ENCODE results near the gene TSHZ2.

The TSHZ2 gene

GRCh38 chr20:53283011-53283410 lies 310.9 kb downstream of the TSHZ2 start:
- no peak for TF ChIP-seq GATA2 (IDR thresholded peaks at IDR 0.05; ENCODE audit: low read depth, low read length)
- TF ChIP-seq GATA3 (IDR thresholded peaks at IDR 0.05; ENCODE audit: low read depth, low read length), result no peak

DNA sequence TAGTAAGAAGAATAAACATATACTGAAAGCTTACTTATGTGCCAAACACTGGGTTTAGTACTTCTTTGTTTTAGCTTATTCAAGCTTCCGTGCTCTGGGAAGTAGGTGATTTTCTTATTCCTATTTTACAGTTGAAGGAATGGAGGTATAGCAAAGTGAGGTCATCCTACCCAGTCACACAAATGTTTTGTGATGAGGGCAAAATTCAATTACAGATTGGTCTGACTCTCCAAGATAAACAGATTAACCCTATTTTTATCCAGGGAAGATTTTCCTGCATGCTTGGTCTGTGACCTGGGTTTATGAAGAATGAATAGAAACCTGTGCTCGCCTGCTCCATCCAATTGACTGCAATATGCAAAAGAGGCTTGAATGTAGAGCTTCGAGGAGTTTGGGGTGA lies 311.4 kb downstream of the TSHZ2 start:
- TF ChIP-seq GATA2 (IDR thresholded peaks at IDR 0.05; ENCODE audit: low read depth, low read length) (no peak), GATA3 (IDR thresholded peaks at IDR 0.05; ENCODE audit: low read depth, low read length) (no peak)

GRCh38 chr20:53284256-53284655 lies 312.1 kb downstream of the TSHZ2 start:
- TF ChIP-seq GATA2 (IDR thresholded peaks at IDR 0.05; ENCODE audit: low read depth, low read length) (peak; percentile 84), GATA3 (IDR thresholded peaks at IDR 0.05; ENCODE audit: low read depth, low read length) (peak; percentile 65)

GRCh38 chr20:53284696-53285095 lies 312.5 kb downstream of the TSHZ2 start:
- TF ChIP-seq GATA3 (IDR thresholded peaks at IDR 0.05; ENCODE audit: low read depth, low read length), result no peak

DNA sequence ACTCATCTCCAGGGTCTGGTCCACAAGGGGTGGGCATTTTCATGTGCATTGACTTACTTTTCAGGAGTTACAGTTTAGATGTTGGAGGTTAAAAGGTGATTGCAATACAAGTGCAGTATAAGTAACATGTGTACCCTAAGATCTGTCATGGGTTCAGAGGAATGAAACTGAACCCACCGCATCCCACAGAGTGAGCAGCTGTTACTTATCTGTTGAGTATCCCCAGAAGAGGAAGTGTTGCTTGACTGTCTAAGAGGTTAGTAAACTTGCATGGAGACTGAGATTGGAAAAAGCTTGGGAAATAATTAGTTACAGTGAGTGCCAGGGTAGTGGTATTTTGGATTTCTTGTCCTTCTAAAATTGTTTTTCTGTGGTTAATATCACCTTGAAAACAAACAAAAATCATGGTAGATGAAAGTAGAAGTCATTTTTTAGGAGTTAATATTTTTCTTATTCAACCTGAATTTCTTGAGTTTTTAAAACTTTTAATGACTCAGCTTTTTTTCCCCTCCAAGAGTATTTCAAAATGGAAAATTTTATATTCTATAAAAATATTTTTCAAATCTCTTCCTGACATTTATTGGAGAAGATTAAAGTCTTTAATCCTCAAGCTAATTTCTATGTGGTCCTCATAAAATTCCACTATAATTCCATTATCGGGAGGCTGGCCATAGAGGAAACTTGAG lies 315.3 kb downstream of the TSHZ2 start:
- TF ChIP-seq GATA2 (IDR thresholded peaks at IDR 0.05; ENCODE audit: low read depth, low read length), result no peak
- no peak for TF ChIP-seq GATA3 (IDR thresholded peaks at IDR 0.05; ENCODE audit: low read depth, low read length)

DNA sequence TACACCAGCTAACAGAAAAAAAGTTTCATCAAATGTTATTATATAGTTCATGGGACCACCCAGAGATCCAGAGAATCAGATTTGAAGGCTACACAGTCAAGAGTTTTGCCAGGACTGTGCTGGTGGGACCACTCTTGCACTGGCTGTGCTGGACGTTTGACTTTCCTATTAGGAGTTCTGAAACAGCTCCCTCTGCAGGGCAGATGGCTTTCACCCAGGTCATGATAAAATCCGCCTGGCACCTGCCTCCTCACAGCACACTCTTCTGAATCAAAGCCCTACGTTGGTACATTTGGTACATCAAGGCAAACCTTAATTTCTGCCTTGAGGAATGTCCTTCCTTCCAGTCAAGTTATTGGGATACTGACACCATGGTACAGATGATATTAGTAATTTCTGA lies 319.4 kb downstream of the TSHZ2 start:
- no peak for TF ChIP-seq GATA2 (IDR thresholded peaks at IDR 0.05; ENCODE audit: low read depth, low read length)
- TF ChIP-seq GATA3 (IDR thresholded peaks at IDR 0.05; ENCODE audit: low read depth, low read length), result no peak

- TF ChIP-seq GATA3 (IDR thresholded peaks at IDR 0.05; ENCODE audit: low read depth, low read length), result no peak
- TF ChIP-seq GATA2 (IDR thresholded peaks at IDR 0.05; ENCODE audit: low read depth, low read length), result no peak
These were observed 320.2 kb downstream of the TSHZ2 start for GRCh38 chr20:53292347-53292746.

DNA sequence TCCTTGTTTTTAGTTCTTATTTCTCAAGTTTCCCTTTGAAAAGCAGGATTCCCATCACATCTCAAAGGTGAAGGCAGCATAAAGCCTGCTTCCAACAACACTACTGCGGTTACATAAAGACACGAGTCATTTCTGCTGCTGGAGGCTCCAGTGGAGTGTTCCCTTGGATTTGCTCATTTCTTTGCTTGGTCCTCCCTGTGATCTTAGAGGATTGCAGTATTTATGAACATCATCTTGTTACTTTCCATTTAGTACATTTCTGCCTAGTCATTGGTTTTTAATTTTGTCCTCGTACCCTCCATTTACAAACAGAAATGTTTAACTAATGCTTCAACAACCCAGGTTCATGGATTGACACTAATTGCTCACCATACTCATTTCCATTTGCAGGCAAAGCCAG lies 322.6 kb downstream of the TSHZ2 start:
- TF ChIP-seq GATA2 (IDR thresholded peaks at IDR 0.05; ENCODE audit: low read depth, low read length), result no peak
- no peak for TF ChIP-seq GATA3 (IDR thresholded peaks at IDR 0.05; ENCODE audit: low read depth, low read length)

- no peak for TF ChIP-seq GATA3 (IDR thresholded peaks at IDR 0.05; ENCODE audit: low read depth, low read length)
- no peak; the same call in 1 of the 2 replicates for TF ChIP-seq GATA2 (IDR thresholded peaks at IDR 0.05; ENCODE audit: low read depth, low read length)
These were observed 323.9 kb downstream of the TSHZ2 start for GRCh38 chr20:53296025-53296424.

GRCh38 chr20:53296451-53297153 lies 324.4 kb downstream of the TSHZ2 start:
- TF ChIP-seq GATA2 (IDR thresholded peaks at IDR 0.05; ENCODE audit: low read depth, low read length) (no peak), GATA3 (IDR thresholded peaks at IDR 0.05; ENCODE audit: low read depth, low read length) (no peak)

DNA sequence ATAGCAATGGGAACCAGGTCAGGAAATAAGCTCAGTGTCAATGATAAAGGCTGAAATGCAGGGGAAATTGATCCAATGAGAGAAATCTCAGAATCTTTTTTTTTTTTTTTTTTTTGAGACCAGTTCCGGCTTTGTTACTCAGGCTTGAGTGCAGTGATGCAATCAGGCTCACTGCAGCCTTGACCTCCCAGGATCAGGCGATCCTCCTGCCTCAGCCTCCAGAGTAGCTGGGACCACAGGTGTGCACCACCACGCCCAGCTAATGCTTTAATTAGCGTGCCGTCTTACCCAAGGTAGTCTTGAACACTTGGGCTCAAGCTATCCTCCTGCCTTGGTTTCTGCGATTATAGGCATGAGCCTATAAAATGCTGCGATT lies 325.0 kb downstream of the TSHZ2 start:
- TF ChIP-seq GATA3 (IDR thresholded peaks at IDR 0.05; ENCODE audit: low read depth, low read length), result no peak
- no peak for TF ChIP-seq GATA2 (IDR thresholded peaks at IDR 0.05; ENCODE audit: low read depth, low read length)

DNA sequence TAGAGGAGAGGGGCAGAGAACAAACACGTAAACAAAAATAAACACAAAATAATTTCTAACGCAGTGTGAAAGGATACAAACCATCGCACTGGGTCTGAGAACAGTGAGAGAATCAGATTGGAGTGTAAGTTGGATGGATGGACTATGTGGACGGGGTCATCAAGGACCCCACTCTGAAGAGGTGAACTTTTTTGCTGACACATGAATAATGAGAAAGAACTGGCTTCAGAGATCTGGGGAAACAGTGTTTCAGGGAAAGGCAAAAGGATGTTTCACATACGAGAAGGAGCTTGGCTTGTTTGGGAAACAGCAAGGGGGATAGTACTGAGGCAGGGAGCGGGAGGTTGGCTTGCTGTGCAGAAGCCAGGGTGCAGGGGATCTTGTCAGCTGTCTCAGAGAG lies 326.1 kb downstream of the TSHZ2 start:
- TF ChIP-seq GATA2 (IDR thresholded peaks at IDR 0.05; ENCODE audit: low read depth, low read length) (no peak), GATA3 (IDR thresholded peaks at IDR 0.05; ENCODE audit: low read depth, low read length) (no peak)

DNA sequence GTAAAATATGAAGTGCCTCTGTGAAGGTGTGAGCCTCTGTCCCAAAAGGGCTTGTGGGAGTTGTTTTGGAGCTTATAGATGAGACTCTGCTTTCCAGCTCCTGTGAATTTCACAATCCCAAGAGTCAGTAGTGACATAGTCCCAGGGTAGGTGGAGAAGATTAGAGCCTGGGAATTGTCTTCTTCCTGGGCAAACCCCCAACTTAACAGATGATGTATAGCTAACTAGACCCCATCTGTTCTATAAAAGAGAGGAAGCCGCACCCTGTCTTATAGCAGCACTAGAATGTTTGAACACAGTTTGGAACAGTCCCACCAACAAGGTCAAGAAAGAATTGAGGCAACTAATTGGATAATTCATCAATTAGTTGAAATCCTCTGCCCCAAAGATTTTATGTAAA lies 326.8 kb downstream of the TSHZ2 start:
- TF ChIP-seq GATA2 (IDR thresholded peaks at IDR 0.05; ENCODE audit: low read depth, low read length) (no peak), GATA3 (IDR thresholded peaks at IDR 0.05; ENCODE audit: low read depth, low read length) (no peak)

DNA sequence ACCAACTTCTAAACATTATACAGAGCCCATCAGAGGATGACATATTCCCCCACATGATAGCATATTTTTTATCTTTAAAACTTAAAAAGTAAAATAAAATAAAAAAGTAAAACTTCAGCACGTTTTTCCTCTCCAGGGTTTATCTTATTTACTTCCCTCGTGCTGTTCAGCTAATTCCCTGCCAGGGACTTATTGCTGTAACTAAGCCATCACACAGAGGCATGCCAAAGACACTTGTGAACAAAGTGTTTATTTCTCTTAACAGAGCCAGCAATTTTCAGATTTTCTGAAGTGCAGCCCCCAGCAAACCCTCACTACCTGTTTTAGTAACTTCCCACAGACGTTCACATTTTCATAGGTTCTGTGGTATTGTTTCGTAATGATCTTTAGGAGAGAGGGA lies 327.7 kb downstream of the TSHZ2 start:
- TF ChIP-seq GATA2 (IDR thresholded peaks at IDR 0.05; ENCODE audit: low read depth, low read length), result no peak
- TF ChIP-seq GATA3 (IDR thresholded peaks at IDR 0.05; ENCODE audit: low read depth, low read length), result no peak

DNA sequence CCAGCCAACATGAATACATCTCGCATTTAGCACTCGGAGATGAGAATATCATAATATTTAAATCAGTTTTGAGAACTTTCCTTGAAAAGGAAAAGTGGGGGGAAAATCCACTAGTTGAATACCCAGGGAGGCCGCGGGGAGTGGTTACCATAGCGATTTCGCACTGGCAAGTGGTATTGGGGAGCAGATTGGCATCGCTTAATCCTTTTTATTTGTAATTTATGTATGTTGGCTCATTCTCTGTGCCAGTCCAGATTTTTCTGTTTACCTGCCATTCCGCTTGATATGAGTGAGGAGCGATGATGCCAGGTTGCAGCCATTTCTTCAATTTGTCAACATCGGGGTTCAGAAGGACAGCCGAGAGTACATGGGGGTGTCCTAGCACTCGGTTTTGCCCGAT lies 329.7 kb downstream of the TSHZ2 start:
- TF ChIP-seq GATA3 (IDR thresholded peaks at IDR 0.05; ENCODE audit: low read depth, low read length), result no peak
- no peak for TF ChIP-seq GATA2 (IDR thresholded peaks at IDR 0.05; ENCODE audit: low read depth, low read length)
